MCF 10A (cell line): ENCODE results near the gene GPR25. TPM values are rescaled to one million over a fixed set of nuclear protein-coding genes. Genes with fewer than 3 reads are reported as not detected.

ENCODE experiments used
- BruUV-seq: library from RNA; stranded (reverse); fragments of 400-500 nt; replicated peaks from 2 replicates; lab custom pipeline; 2021; lab: Mats Ljungman, UMichigan
- CTCF ChIA-PET: fragments of 300-600 bp; sonication (Branson Sonifier 250); formaldehyde crosslinking; extraction: SDS; loops from one replicate; lab custom pipeline; 2021; ENCODE audit warnings: antibody characterized with exemption, inconsistent platforms; lab: Yijun Ruan, JAX
- POLR2A ChIA-PET: fragments of 300-600, 350-650 bp; sonication (Branson Sonifier 250); formaldehyde crosslinking; extraction: SDS; loops from one replicate; lab custom pipeline; 2020; ENCODE audit warnings: antibody characterized with exemption, inconsistent platforms; lab: Yijun Ruan, JAX
- DNase-seq: peaks from one replicate; pipeline ENCODE4 v3.0.0-alpha.2; 2018; ENCODE audit not compliant: unreplicated experiment
- H3K27ac Mint-ChIP-seq: one replicate; pipeline ENCODE4 v1.8.0; 2022; ENCODE audit warnings: mild to moderate bottlenecking, low read depth, mixed read lengths; ENCODE audit not compliant: unreplicated experiment
- H3K27me3 Mint-ChIP-seq: one replicate; pipeline ENCODE4 v1.8.0; 2022; ENCODE audit warnings: mixed read lengths; ENCODE audit not compliant: insufficient read depth, unreplicated experiment
- H3K36me3 Mint-ChIP-seq: one replicate; pipeline ENCODE4 v1.8.0; 2022; ENCODE audit warnings: mild to moderate bottlenecking, moderate library complexity, mixed read lengths; ENCODE audit not compliant: insufficient read depth, unreplicated experiment
- H3K4me1 Mint-ChIP-seq: one replicate; pipeline ENCODE4 v1.8.0; 2022; ENCODE audit warnings: mixed read lengths; ENCODE audit not compliant: insufficient read depth, unreplicated experiment
- H3K4me3 Mint-ChIP-seq: one replicate; pipeline ENCODE4 v1.8.0; 2022; ENCODE audit warnings: mild to moderate bottlenecking, moderate library complexity, mixed read lengths; ENCODE audit not compliant: unreplicated experiment
- H3K9me3 Mint-ChIP-seq: one replicate; pipeline ENCODE4 v1.8.0; 2022; ENCODE audit warnings: mixed read lengths; ENCODE audit not compliant: unreplicated experiment
- intact Hi-C: fragments of 100-400 bp; cut with micrococcal nuclease; formaldehyde crosslinking; loops from 2 replicates; pipeline ENCODE4 v1.14.1; 2022
- total RNA-seq: library from RNA; stranded (reverse); gene quantifications from 2 replicates; pipeline ENCODE4 v1.2.3, GENCODE V29; 2022
- TF ChIP-seq, protein P1 (sequence below): fragments of 200-600 bp; IDR thresholded peaks from one replicate; pipeline ENCODE4 v1.8.0; 2022; ENCODE audit warnings: antibody characterized with exemption, mild to moderate bottlenecking; ENCODE audit not compliant: unreplicated experiment

Gene GPR25
- total RNA-seq, 1 experiment from 2014 or later = 0.68 TPM

DNA sequence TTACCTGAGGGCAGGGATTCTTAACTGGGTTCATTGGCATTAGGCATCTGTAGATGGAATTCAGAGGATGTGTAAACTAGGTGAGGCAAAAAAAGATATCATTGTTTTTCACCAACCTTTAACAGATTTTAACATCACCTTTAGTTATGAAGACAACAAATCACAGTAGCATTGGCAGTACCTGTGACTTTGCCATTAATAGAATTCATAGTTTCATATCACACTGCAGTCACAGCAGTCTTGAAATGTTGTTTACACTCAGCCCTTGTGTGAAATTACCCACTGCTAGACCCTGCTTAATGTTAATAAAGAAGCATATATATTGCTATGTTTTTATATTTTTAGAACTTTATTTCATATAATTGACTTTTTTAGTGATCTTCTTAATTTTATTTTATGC is 20.2 kb downstream of the GPR25 start:
- H3K27me3 Mint-ChIP-seq = no peaks in the 10 kb centered on the region
- TF ChIP-seq, protein P1, sequence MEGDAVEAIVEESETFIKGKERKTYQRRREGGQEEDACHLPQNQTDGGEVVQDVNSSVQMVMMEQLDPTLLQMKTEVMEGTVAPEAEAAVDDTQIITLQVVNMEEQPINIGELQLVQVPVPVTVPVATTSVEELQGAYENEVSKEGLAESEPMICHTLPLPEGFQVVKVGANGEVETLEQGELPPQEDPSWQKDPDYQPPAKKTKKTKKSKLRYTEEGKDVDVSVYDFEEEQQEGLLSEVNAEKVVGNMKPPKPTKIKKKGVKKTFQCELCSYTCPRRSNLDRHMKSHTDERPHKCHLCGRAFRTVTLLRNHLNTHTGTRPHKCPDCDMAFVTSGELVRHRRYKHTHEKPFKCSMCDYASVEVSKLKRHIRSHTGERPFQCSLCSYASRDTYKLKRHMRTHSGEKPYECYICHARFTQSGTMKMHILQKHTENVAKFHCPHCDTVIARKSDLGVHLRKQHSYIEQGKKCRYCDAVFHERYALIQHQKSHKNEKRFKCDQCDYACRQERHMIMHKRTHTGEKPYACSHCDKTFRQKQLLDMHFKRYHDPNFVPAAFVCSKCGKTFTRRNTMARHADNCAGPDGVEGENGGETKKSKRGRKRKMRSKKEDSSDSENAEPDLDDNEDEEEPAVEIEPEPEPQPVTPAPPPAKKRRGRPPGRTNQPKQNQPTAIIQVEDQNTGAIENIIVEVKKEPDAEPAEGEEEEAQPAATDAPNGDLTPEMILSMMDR = no peak
- POLR2A ChIA-PET = interaction anchor here (0.7 to 5.7 kb wide), 7 partner anchors 8 to 285 kb away, joined by 3 to 68 read pairs (median 3); no protein-coding TSS in a partner anchor
- peaks cover 72% of the 10 kb centered on the region for H3K4me1 Mint-ChIP-seq
- H3K4me3 Mint-ChIP-seq = no peak overlapping the region
- CTCF ChIA-PET = interaction anchor here (1.0 to 2.0 kb wide), 2 partner anchors 149 to 271 kb away, joined by 3 to 8 read pairs; no protein-coding TSS in a partner anchor
- peak overlapping the region; percentile 89 for H3K27ac Mint-ChIP-seq
- H3K36me3 Mint-ChIP-seq = peaks cover 12% of the 10 kb centered on the region
- BruUV-seq = no TSS peak
- no peaks in the 10 kb centered on the region for H3K9me3 Mint-ChIP-seq
- intact Hi-C loops = loop anchor here (10.0 kb wide), 1 partner anchor 222 kb away; the partner anchor contains the start of gene CACNA1S
- DNase-seq = no peak

DNA sequence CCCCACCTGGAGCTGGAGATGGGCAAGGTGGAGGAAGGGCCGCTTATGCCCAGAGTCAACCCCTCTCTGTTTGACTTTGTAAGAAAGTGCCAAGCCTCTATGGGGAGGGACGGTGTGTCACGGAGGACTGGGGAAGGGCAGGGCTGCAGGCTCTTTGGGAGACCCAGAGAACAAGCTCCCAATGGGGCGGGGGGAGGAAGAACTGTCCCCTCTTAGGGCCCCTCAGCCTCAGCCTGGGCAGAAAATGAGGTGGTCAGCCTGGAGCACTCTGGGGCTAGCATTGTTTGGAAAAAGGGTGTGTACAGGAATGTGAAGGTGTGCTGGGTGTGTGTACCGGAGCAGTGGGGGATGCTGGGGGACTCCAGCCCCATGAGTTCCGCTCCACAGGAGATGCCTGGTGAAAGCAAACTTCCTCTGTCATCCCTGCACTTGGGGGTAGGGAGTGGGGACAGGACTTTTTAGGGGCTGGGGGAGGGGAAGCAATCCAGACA is 20.7 kb downstream of the GPR25 start:
- H3K9me3 Mint-ChIP-seq = no peaks in the 10 kb centered on the region
- no peak for DNase-seq
- H3K36me3 Mint-ChIP-seq = peaks cover 17% of the 10 kb centered on the region
- no peaks in the 10 kb centered on the region for H3K27me3 Mint-ChIP-seq
- POLR2A ChIA-PET = interaction anchor here (0.6 to 5.7 kb wide), 11 partner anchors 8 to 285 kb away, joined by 3 to 68 read pairs (median 3); partner anchors contain the start of gene DDX59
- H3K27ac Mint-ChIP-seq = peak overlapping the region; percentile 89
- CTCF ChIA-PET = interaction anchor here (0.6 to 2.6 kb wide), 7 partner anchors 11 to 271 kb away, joined by 3 to 13 read pairs (median 6); no protein-coding TSS in a partner anchor
- intact Hi-C loops = loop anchor here (10.0 kb wide), 1 partner anchor 221 kb away; the partner anchor contains the start of gene CACNA1S
- peak overlapping the region; percentile 92 for H3K4me3 Mint-ChIP-seq
- BruUV-seq = no TSS peak
- H3K4me1 Mint-ChIP-seq = peaks cover 75% of the 10 kb centered on the region
- TF ChIP-seq, protein P1 = no peak

DNA sequence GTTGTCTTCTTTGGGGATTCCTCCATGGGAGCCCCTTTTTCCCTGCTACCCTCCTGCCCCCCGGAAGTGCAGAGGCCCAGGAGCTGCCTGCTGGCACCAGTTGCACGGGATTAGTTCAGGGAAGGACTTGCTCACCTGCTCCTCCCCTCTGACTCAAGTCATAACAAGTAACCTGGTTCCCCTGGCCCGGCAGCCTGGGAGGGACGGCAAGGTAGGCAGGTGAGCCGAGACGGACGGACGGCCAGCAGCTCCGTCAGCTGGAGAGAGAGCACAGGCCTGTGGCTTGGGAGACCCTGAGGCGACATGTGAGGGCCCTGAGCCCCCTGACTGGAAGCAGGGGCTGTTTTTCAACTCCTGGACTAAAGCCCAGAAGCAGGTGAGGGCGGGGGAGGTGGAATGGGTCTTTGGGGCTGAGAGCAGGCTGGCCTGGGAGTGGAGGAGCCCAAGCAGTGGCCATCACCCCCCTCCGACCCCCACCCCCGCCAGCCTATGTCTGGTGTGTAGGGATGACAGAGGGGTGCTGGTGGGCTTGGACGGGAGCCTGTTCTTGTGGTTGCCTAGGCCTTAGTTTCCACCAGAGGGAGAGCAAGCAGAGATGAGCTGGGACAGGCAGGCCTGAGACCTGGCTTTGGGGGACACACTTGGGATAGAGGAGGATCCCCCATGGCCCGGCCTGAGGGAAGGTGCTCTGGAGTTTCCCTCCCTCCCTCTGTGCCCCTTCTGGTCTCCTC is 22.1 kb downstream of the GPR25 start, which contains the start of gene INAVA:
Gene INAVA, plus strand, starts transcription at position 189 of the 731 bp plus-strand sequence. CDS start 3,501 bp downstream, outside the sequence.
- ChIA-PET CTCF (interaction anchor here (0.6 to 3.9 kb wide), 27 partner anchors 9 to 273 kb away, joined by 3 to 26 read pairs (median 4); no protein-coding TSS in a partner anchor), POLR2A (interaction anchor here (0.6 to 5.7 kb wide), 33 partner anchors 11 to 574 kb away, joined by 3 to 68 read pairs (median 4); partner anchors contain the start of genes DDX59, PHLDA3, PKP1 and TMEM9)
- TF ChIP-seq, protein P1 = peak; percentile 44
- DNase-seq = peak; percentile 97
- Mint-ChIP-seq H3K36me3 (peaks cover 31% of the 10 kb centered on the region), H3K27me3 (no peaks in the 10 kb centered on the region), H3K9me3 (no peaks in the 10 kb centered on the region), H3K4me3 (peak within 1 kb of the TSS; percentile 92), H3K27ac (peak within 1 kb of the TSS; percentile 89), H3K4me1 (peaks cover 73% of the 10 kb centered on the region)
- BruUV-seq = TSS peak; percentile 70
- intact Hi-C loops = loop anchor here (10.0 kb wide), 1 partner anchor 220 kb away; the partner anchor contains the start of gene CACNA1S

DNA sequence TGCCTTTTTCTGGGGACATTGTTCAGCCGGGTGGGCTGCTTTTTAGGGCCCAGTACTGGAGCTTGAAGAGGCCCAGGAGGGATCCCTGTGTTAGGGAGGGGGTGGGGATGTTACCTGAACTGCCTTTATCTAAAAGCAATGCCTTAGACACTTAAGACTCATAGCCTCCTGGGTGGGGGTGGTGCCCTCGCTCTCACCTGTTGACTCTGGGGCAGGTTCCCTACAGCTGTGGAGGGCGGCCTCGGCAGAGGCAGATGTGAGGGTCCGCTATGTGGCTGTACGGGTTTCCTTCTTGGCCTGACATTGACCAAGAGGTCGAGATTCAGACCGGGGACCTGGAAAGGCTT is 22.6 kb downstream of the GPR25 start:
- Mint-ChIP-seq H3K4me3 (peak overlapping the region; percentile 92), H3K27ac (peak overlapping the region; percentile 89), H3K9me3 (no peaks in the 10 kb centered on the region), H3K36me3 (peaks cover 32% of the 10 kb centered on the region), H3K27me3 (no peaks in the 10 kb centered on the region), H3K4me1 (peaks cover 71% of the 10 kb centered on the region)
- intact Hi-C loops = loop anchor here (10.0 kb wide), 1 partner anchor 219 kb away; the partner anchor contains the start of gene CACNA1S
- no TSS peak for BruUV-seq
- TF ChIP-seq, protein P1 = no peak
- ChIA-PET CTCF (interaction anchor here (0.6 to 3.9 kb wide), 19 partner anchors 10 to 273 kb away, joined by 3 to 26 read pairs (median 5); no protein-coding TSS in a partner anchor), POLR2A (interaction anchor here (0.6 to 5.7 kb wide), 32 partner anchors 11 to 573 kb away, joined by 3 to 68 read pairs (median 4); partner anchors contain the start of genes CAMSAP2, DDX59, PHLDA3 and TMEM9)
- peak; percentile 62 for DNase-seq
